ENCODE data around the gene TWNK.

TWNK gene

DNA sequence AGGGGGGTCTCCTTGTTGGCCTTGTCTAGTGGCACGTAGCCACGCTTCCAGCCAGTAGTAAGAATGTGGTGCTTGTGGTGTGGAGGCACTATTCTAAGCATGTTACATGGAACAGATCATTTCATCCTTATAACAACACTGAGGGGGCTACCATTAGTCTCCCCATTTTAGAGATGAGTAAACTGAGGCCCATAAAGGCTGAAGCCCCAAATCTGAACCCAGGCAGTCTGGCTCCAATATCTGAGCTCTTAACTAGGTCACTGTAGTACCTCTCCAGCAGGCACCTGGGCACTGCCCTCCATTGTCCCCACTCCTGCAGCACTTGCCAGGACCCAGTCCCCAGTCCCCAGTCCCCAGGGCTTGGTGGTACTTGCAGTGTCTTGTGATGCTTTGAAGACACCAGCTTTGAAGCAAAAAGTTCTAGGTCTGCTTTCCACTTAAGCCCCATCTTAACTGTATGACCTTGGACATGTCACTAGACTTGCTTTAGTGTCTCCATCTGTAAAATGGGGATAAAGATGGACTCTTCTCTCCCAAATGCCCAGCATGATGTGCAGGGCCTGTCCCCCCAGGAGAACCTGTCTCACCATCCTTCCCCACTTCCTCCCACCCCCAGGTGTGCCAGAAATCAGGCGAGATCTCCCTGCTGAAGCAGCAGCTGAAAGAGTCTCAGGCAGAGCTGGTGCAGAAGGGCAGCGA is 18.7 kb downstream of the TWNK start:
- H3K4me1 ChIP-seq, result peaks cover 0 to 39% (median 32%) of the 10 kb centered on the region in 4 donors
- no peaks in the 10 kb centered on the region for H3K9me3 ChIP-seq
- H3K36me3 ChIP-seq, result peaks cover 42 to 52% (median 45%) of the 10 kb centered on the region in 3 donors
- intact Hi-C loops (cut with DNase I; ENCODE audit: low total_unique reads), result no loop called here
- no peak for DNase-seq
- H3K27me3 ChIP-seq, result no peaks in the 10 kb centered on the region
- TF ChIP-seq, protein P1, sequence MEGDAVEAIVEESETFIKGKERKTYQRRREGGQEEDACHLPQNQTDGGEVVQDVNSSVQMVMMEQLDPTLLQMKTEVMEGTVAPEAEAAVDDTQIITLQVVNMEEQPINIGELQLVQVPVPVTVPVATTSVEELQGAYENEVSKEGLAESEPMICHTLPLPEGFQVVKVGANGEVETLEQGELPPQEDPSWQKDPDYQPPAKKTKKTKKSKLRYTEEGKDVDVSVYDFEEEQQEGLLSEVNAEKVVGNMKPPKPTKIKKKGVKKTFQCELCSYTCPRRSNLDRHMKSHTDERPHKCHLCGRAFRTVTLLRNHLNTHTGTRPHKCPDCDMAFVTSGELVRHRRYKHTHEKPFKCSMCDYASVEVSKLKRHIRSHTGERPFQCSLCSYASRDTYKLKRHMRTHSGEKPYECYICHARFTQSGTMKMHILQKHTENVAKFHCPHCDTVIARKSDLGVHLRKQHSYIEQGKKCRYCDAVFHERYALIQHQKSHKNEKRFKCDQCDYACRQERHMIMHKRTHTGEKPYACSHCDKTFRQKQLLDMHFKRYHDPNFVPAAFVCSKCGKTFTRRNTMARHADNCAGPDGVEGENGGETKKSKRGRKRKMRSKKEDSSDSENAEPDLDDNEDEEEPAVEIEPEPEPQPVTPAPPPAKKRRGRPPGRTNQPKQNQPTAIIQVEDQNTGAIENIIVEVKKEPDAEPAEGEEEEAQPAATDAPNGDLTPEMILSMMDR (IDR thresholded peaks at IDR 0.05), result no peak
- no peak overlapping the region for H3K27ac ChIP-seq
- no peak overlapping the region for H3K4me3 ChIP-seq

DNA sequence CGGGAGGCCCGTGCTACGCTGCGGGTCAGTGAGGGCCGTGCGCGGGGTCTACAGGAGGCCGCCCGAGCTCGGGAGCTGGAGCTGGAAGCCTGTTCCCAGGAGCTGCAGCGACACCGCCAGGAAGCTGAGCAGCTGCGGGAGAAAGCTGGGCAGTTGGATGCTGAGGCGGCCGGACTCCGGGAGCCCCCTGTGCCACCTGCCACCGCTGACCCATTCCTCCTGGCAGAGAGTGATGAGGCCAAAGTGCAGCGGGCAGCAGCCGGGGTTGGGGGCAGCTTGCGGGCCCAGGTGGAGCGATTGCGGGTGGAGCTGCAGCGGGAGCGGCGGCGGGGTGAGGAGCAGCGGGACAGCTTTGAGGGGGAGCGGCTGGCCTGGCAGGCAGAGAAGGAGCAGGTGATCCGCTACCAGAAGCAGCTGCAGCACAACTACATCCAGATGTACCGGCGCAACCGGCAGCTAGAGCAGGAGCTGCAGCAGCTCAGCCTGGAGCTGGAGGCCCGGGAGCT is 19.3 kb downstream of the TWNK start:
- TF ChIP-seq, protein P1 (IDR thresholded peaks at IDR 0.05), result no peak
- peaks cover 0 to 33% (median 28%) of the 10 kb centered on the region in 4 donors for H3K4me1 ChIP-seq
- intact Hi-C loops (cut with DNase I; ENCODE audit: low total_unique reads), result no loop called here
- H3K27ac ChIP-seq, result peak overlapping the region in 1 of 2 donors; percentile 51
- H3K36me3 ChIP-seq, result peaks cover 42 to 52% (median 45%) of the 10 kb centered on the region in 3 donors
- H3K4me3 ChIP-seq, result no peak overlapping the region
- DNase-seq, result no peak
- no peaks in the 10 kb centered on the region for H3K27me3 ChIP-seq
- H3K9me3 ChIP-seq, result no peaks in the 10 kb centered on the region

DNA sequence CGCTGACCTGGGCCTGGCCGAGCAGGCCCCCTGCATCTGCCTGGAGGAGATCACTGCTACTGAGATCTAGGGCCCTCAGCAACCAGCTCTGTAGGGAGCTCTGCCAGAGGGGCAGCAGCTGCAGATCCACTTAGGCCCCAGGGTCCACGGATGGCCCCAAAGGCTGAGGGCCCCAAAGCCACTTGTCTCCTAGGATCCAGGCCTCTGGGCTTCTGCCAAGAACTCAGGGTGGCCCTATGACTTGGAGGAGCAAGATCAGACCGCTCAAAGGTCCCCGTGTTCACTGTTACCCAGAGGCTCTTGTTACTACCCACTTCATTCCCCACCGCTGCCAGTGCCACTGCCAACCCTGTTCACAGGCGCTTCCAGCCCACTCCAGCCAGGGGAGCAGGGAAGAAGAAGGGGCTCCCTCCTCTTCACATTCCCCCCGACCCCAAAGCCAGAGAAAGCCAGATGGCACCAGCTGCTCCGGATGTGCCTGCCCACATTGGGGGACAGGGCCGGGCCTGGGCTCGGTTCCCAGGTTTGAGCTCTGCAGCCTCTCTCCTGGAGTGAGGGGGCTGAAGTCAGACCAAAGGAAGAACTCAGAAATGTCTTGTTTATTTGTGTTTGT is 19.9 kb downstream of the TWNK start:
- Histone ChIP-seq H3K27ac (peak overlapping the region; percentile 34 to 51), H3K27me3 (no peaks in the 10 kb centered on the region), H3K9me3 (no peaks in the 10 kb centered on the region), H3K4me1 (peaks cover 0 to 31% (median 24%) of the 10 kb centered on the region in 4 donors), H3K36me3 (peaks cover 42 to 52% (median 45%) of the 10 kb centered on the region in 3 donors), H3K4me3 (no peak overlapping the region)
- TF ChIP-seq, protein P1 (IDR thresholded peaks at IDR 0.05), result no peak
- no peak for DNase-seq
- intact Hi-C loops (cut with DNase I; ENCODE audit: low total_unique reads), result no loop called here

DNA sequence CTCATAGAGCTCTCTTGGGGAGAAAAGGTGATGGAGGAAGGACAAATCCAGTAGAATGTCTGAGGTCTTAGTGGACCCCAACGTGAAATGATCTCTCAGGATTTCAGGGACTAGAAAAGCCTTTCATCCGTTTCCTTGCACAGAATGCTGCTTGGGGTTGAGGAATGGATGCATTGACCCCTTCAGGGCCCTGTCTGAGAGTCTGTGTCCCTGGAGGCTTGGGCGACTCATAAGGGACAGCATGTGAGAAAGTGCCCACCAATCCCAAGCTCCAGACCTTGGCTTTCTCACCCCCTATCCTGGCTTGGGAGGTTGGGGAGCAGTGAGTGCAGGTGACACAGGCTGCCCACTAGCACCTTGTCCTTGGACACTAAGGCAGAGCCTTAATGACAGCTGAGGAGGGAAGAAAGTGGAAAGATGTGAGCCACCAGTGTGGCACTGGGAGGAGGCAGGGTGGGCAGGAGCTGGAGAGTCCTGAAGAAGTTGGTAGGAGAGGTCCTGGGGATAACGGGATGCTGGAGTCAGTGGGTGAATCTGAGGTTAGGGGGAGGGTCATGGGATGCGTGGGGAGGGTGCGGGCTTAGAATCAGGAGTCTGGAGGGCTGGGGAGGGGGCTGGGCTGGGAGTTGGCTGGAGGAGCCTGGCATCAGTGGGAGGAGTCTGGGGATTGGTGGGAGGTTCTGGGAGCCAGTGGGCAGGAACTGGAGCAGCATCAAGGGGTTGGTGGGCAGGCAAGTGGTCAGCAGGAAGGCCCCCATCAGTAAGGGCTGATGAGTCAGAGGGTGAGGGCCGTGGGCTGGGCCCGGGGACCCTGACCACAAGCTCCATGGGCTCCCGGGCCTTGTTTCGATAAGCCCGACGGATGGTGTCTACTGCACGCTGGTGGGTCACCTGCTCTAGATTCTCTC is 20.8 kb downstream of the TWNK start:
- intact Hi-C loops (cut with DNase I; ENCODE audit: low total_unique reads), result no loop called here
- H3K9me3 ChIP-seq, result no peaks in the 10 kb centered on the region
- peaks cover 0 to 30% (median 23%) of the 10 kb centered on the region in 4 donors for H3K4me1 ChIP-seq
- no peak for DNase-seq
- H3K4me3 ChIP-seq, result no peak overlapping the region
- TF ChIP-seq, protein P1 (IDR thresholded peaks at IDR 0.05), result no peak
- peaks cover 36 to 43% (median 38%) of the 10 kb centered on the region in 3 donors for H3K36me3 ChIP-seq
- no peaks in the 10 kb centered on the region for H3K27me3 ChIP-seq
- H3K27ac ChIP-seq, result peak overlapping the region; percentile 28 to 46

DNA sequence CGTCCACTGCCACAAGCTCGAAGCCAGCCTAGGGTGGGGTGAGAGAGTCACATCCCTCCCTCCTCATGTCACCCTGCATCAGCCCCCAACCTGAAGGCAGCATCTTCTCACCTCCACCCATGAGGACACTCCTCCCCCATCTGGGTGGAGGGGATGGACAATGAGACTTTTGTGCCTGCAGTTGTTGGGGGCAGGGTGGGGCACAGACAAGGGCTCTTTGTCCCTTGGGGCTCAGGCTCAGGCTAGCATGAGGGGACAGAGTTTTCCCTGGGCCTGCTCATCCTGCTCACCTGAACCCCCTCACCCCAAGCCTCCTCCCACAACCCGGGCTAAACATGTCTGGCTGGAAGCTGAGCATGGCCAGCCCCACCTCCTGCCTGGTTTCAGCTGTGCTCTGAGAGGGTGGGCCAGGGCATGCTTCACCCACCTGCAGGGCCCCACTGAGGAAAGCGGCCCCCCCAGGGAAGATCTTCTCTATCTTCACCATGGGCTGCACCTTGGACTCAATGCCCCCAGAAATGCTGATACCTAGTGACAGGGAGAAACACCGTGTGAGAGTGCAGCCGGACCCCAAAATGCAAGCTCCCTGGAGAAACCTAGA is 21.6 kb downstream of the TWNK start:
- Histone ChIP-seq H3K4me3 (no peak overlapping the region), H3K4me1 (peaks cover 0 to 27% (median 20%) of the 10 kb centered on the region in 4 donors), H3K27ac (no peak overlapping the region), H3K9me3 (no peaks in the 10 kb centered on the region), H3K36me3 (peaks cover 29 to 36% (median 31%) of the 10 kb centered on the region in 3 donors), H3K27me3 (no peaks in the 10 kb centered on the region)
- no peak for DNase-seq
- intact Hi-C loops (cut with DNase I; ENCODE audit: low total_unique reads), result no loop called here
- TF ChIP-seq, protein P1 (IDR thresholded peaks at IDR 0.05), result no peak
